ENCODE measurements around the gene AKAP1.

DNA sequence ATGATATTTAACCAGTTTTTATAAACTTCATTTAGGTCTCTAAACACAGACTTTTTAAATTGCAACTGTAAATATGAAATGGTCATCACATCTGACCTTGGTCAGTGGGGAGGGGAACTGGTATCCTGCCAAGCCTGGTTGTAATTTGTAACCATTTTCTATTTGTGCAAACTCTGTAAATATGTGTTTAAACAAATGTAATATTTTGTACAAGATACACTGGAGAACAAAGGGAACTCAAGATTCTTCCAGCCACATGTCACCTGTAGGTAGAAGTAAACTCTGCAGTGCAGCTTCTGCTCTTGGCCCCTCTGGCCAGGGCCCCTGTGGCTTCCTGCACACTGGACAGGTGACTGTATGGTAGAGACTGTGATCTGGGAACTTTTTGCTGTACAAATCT is 35.8 kb downstream of the AKAP1 start:
- TF ChIP-seq, protein P1, sequence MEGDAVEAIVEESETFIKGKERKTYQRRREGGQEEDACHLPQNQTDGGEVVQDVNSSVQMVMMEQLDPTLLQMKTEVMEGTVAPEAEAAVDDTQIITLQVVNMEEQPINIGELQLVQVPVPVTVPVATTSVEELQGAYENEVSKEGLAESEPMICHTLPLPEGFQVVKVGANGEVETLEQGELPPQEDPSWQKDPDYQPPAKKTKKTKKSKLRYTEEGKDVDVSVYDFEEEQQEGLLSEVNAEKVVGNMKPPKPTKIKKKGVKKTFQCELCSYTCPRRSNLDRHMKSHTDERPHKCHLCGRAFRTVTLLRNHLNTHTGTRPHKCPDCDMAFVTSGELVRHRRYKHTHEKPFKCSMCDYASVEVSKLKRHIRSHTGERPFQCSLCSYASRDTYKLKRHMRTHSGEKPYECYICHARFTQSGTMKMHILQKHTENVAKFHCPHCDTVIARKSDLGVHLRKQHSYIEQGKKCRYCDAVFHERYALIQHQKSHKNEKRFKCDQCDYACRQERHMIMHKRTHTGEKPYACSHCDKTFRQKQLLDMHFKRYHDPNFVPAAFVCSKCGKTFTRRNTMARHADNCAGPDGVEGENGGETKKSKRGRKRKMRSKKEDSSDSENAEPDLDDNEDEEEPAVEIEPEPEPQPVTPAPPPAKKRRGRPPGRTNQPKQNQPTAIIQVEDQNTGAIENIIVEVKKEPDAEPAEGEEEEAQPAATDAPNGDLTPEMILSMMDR (optimal IDR thresholded peaks at IDR 0.05 in 1 of 3, IDR thresholded peaks at IDR 0.05 in 1 of 3, conservative IDR thresholded peaks at IDR 0.05 in 1 of 3; ENCODE audit: extremely low read depth in 1 of 3, insufficient read depth in 2 of 3, low read length in 3 of 3), result no peak
- TF ChIP-seq EZH2 (IDR thresholded peaks at IDR 0.05; ENCODE audit: low read length), result no peak
